Endodermal cell (in vitro differentiated cells): ENCODE data around the gene VOPP1. TPM values are rescaled to one million over a fixed set of nuclear protein-coding genes. Genes with fewer than 3 reads are reported as not detected.
"Not testable (repeated sequence)": the region's sequence is repeated elsewhere in the genome, so short reads cannot be mapped to it uniquely, and the experiment has no call there.

ENCODE experiments used
- DNase-seq: peaks from one replicate; pipeline ENCODE4 v3.0.0-alpha.2; 2017
- H3K27ac ChIP-seq: 2 replicates; pipeline ENCODE4 v1.5.1; 2013; ENCODE audit warnings: mild to moderate bottlenecking, low read depth, low read length, moderate library complexity
- H3K27me3 ChIP-seq: 2 replicates; pipeline ENCODE4 v1.6.1; 2013; ENCODE audit warnings: mild to moderate bottlenecking, low read length, moderate library complexity; ENCODE audit not compliant: insufficient read depth, control insufficient read depth, poor library complexity, severe bottlenecking
- H3K36me3 ChIP-seq: 2 replicates; pipeline ENCODE4 v1.7.0; 2013; ENCODE audit warnings: mild to moderate bottlenecking, low read length, moderate library complexity; ENCODE audit not compliant: control insufficient read depth, insufficient read depth
- H3K4me1 ChIP-seq: one replicate; pipeline ENCODE4 v1.7.0; 2013; ENCODE audit warnings: low read length; ENCODE audit not compliant: control insufficient read depth, insufficient read depth
- H3K4me3 ChIP-seq: 2 replicates; pipeline ENCODE4 v1.5.1; 2013; ENCODE audit warnings: mild to moderate bottlenecking, low read length, moderate library complexity
- H3K9ac ChIP-seq: 2 replicates; pipeline ENCODE4 v1.6.1; 2013; ENCODE audit warnings: mild to moderate bottlenecking, low read length, moderate library complexity; ENCODE audit not compliant: poor library complexity, severe bottlenecking; ENCODE audit errors: extremely low read depth
- H3K9me3 ChIP-seq: 2 replicates; pipeline ENCODE4 v1.6.1; 2013; ENCODE audit warnings: mild to moderate bottlenecking, low read length, moderate library complexity; ENCODE audit not compliant: control insufficient read depth
- H3K27ac Mint-ChIP-seq: 2 replicates; pipeline ENCODE4 v1.8.0; 2020; ENCODE audit warnings: mixed read lengths
- H3K27me3 Mint-ChIP-seq: 2 replicates; pipeline ENCODE4 v1.8.0; 2021; ENCODE audit warnings: mild to moderate bottlenecking, mixed read lengths; ENCODE audit not compliant: insufficient read depth
- H3K36me3 Mint-ChIP-seq: 2 replicates; pipeline ENCODE4 v1.8.0; 2020; ENCODE audit warnings: low read depth, mixed read lengths
- H3K4me1 Mint-ChIP-seq: 2 replicates; pipeline ENCODE4 v1.8.0; 2020; ENCODE audit warnings: mixed read lengths
- H3K4me3 Mint-ChIP-seq: 2 replicates; pipeline ENCODE4 v1.8.0; 2020; ENCODE audit warnings: mild to moderate bottlenecking, moderate library complexity, mixed read lengths
- H3K9me3 Mint-ChIP-seq: 2 replicates; pipeline ENCODE4 v1.8.0; 2020; ENCODE audit warnings: mild to moderate bottlenecking, mixed read lengths
- CTCF ChIP-seq: fragments of 200-600 bp; sonication (generic); conservative IDR thresholded peaks from 2 replicates; pipeline ENCODE4 v1.5.0; 2021; ENCODE audit warnings: antibody characterized with exemption, mild to moderate bottlenecking
- WGBS, 2 experiments: methylation state at CpG; one replicate each; pipeline versions ENCODE4 v1.1.5 to v1.1.7; 2013; ENCODE audit warnings: missing lambda C conversion rate in 2 of 2, mixed read lengths in 1 of 2; ENCODE audit not compliant: insufficient coverage in 1 of 2, insufficient read length in 1 of 2; 5-methylcytosine and 5-hydroxymethylcytosine counted together
- long read RNA-seq, 4 experiments: library from polyadenylated mRNA in 2 of 4; library from RNA in 1 of 4; library from capped mRNA in 1 of 4; stranded (forward) in 3 of 4; unstranded in 1 of 4; transcript quantifications; one replicate each; pipeline ENCODE4 v2.0.0, GENCODE V29; 2020 to 2021; ENCODE audit warnings: inconsistent platforms in 1 of 4
- polyA plus RNA-seq, 2 experiments: library from polyadenylated mRNA; stranded (reverse); fragments of 50-300 nt; gene quantifications; one replicate each; pipeline ENCODE4 v1.2.3, GENCODE V29; 2013
- total RNA-seq, 2 donors: library from RNA; stranded (reverse); fragmentation: NEBNext Ultra II Directional in 1 of 2; extraction: Animal tissue kit (Norgen Biotek cat#: 25700) in 1 of 2; gene quantifications; 2 replicates in 1 of 2; 3 replicates in 1 of 2; pipeline ENCODE4 v1.2.1, GENCODE V29; 2021

Gene VOPP1
- 10 to 100 TPM; 48.8 to 53.6 TPM for total RNA-seq
- 58.9 TPM for polyA plus RNA-seq (2013, experiment 1 of 2)
- polyA plus RNA-seq (2013, experiment 2 of 2) = 58.6 TPM
- long read RNA-seq, experiment 1, transcript VOPP1-201 (5 exons, 2,962 nt) = major isoform, 26 of 55 reads
- long read RNA-seq, experiment 1, partial matches to known transcripts = 1 of 55 reads
- long read RNA-seq, experiment 1, other reads (novel, unspliced or antisense) = 28 of 55 reads
- long read RNA-seq, experiment 2, transcript VOPP1-201 (5 exons, 2,962 nt) = major isoform, 145 of 166 reads
- long read RNA-seq, experiment 2, partial matches to known transcripts = 3 of 166 reads
- long read RNA-seq, experiment 2, other reads (novel, unspliced or antisense) = 17 of 166 reads
- long read RNA-seq, experiment 3, transcript VOPP1-201 (5 exons, 2,962 nt) = major isoform, 259 of 280 reads
- long read RNA-seq, experiment 3, partial matches to known transcripts = 1 of 280 reads
- long read RNA-seq, experiment 3, other reads (novel, unspliced or antisense) = 20 of 280 reads
- long read RNA-seq, experiment 4, partial matches to known transcripts = 0 of 29 reads
- long read RNA-seq, experiment 4, other reads (novel, unspliced or antisense) = 28 of 29 reads

- H3K4me3 ChIP-seq = peak within 1 kb of the TSS; percentile 97
- Mint-ChIP-seq H3K27ac (peak within 1 kb of the TSS; percentile 60), H3K9me3 (no peaks in the 10 kb centered on the region), H3K4me3 (peak within 1 kb of the TSS; percentile 88), H3K27me3 (peaks cover 22% of the 10 kb centered on the region), H3K36me3 (no peaks in the 10 kb centered on the region), H3K4me1 (peaks cover 32% of the 10 kb centered on the region)
- H3K27me3 ChIP-seq = peaks cover 12% of the 10 kb centered on the region
- H3K36me3 ChIP-seq = no peaks in the 10 kb centered on the region
- peaks cover 6% of the 10 kb centered on the region for H3K4me1 ChIP-seq
- TF ChIP-seq CTCF = no peak
- H3K27ac ChIP-seq = peak within 1 kb of the TSS; percentile 33
- peak; percentile 88 for DNase-seq
- H3K9ac ChIP-seq = peak within 1 kb of the TSS; percentile 81
- no peaks in the 10 kb centered on the region for H3K9me3 ChIP-seq
- WGBS, 2 experiments = 1% methylated on average over 16 to 77 of the region's 77 CpGs
Measured at GRCh38 chr7:55572378-55573233, at the start of gene VOPP1. TSS of gene VOPP1 (minus strand) at chr7:55572502. CDS start at chr7:55572324, 178 bp downstream.

- no peak overlapping the region for H3K27ac ChIP-seq
- no peaks in the 10 kb centered on the region for H3K36me3 ChIP-seq
- H3K36me3 Mint-ChIP-seq = no peaks in the 10 kb centered on the region
- H3K27ac Mint-ChIP-seq = no peak overlapping the region
- TF ChIP-seq CTCF = no peak
- H3K9ac ChIP-seq = no peak overlapping the region
- H3K4me1 Mint-ChIP-seq = no peaks in the 10 kb centered on the region
- H3K9me3 Mint-ChIP-seq = peaks cover 60% of the 10 kb centered on the region
- peaks cover 13% of the 10 kb centered on the region for H3K9me3 ChIP-seq
- H3K4me3 ChIP-seq = no peak overlapping the region
- no peak for DNase-seq
- no peaks in the 10 kb centered on the region for H3K4me1 ChIP-seq
- WGBS, 2 experiments = 78 to 83% methylated on average over 2 to 3 of the region's 3 CpGs
- H3K27me3 ChIP-seq = no peaks in the 10 kb centered on the region
- peaks cover 3% of the 10 kb centered on the region for H3K27me3 Mint-ChIP-seq
- no peak overlapping the region for H3K4me3 Mint-ChIP-seq
Measured at GRCh38 chr7:55618913-55619312, 46.6 kb upstream of the VOPP1 start.

- not testable (repeated sequence) for H3K36me3 Mint-ChIP-seq, H3K27ac ChIP-seq, DNase-seq, H3K9ac ChIP-seq, H3K4me1 Mint-ChIP-seq, H3K36me3 ChIP-seq, H3K4me3 Mint-ChIP-seq, H3K4me3 ChIP-seq, H3K27me3 Mint-ChIP-seq, H3K4me1 ChIP-seq, H3K27ac Mint-ChIP-seq, H3K9me3 ChIP-seq, H3K27me3 ChIP-seq
- H3K9me3 Mint-ChIP-seq = peaks cover 26% of the 10 kb centered on the region
- no CpG with 5 or more reads among the region's 2 CpGs for WGBS, 2 experiments
Measured at GRCh38 chr7:55614365-55615064, 42.2 kb upstream of the VOPP1 start.

GRCh38 chr7:55609726-55610125, 37.4 kb upstream of the VOPP1 start:
- not testable (repeated sequence) for H3K36me3 Mint-ChIP-seq, H3K27ac Mint-ChIP-seq, H3K4me3 ChIP-seq, H3K9me3 ChIP-seq, H3K27ac ChIP-seq, H3K9ac ChIP-seq, DNase-seq, H3K4me3 Mint-ChIP-seq, H3K9me3 Mint-ChIP-seq, H3K4me1 ChIP-seq, H3K36me3 ChIP-seq, H3K27me3 ChIP-seq, H3K27me3 Mint-ChIP-seq, H3K4me1 Mint-ChIP-seq
- WGBS, 2 experiments = no CpG with 5 or more reads among the region's 1 CpG

- not testable (repeated sequence) for DNase-seq, H3K36me3 Mint-ChIP-seq, H3K27ac Mint-ChIP-seq, H3K9me3 ChIP-seq, H3K27me3 Mint-ChIP-seq, H3K4me1 ChIP-seq, H3K4me1 Mint-ChIP-seq, H3K4me3 ChIP-seq, H3K9me3 Mint-ChIP-seq, H3K27me3 ChIP-seq, H3K27ac ChIP-seq, H3K4me3 Mint-ChIP-seq, H3K9ac ChIP-seq, H3K36me3 ChIP-seq
Measured at GRCh38 chr7:55605661-55606060, 33.4 kb upstream of the VOPP1 start.
